Liver (tissue), 9 donors: ENCODE measurements around the gene THBS3. TPM values are rescaled to one million over a fixed set of nuclear protein-coding genes. Genes with fewer than 3 reads are reported as not detected.

Experiments used
- DNase-seq: peaks from one replicate; pipeline ENCODE4 v3.0.0-alpha.2; 2017; ENCODE audit warnings: low spot score
- H3K27ac ChIP-seq, 2 donors: one replicate each; pipeline ENCODE4 v1.7.0; 2013; ENCODE audit warnings: inconsistent platforms in 2 of 2, low read length in 2 of 2, control low read depth in 1 of 2, low read depth in 1 of 2, mild to moderate bottlenecking in 1 of 2
- H3K27me3 ChIP-seq, 4 donors: one replicate each; pipeline versions ENCODE4 v1.6.1 to v1.7.0; 2013; ENCODE audit warnings: low read length in 3 of 4, inconsistent platforms in 1 of 4, mild to moderate bottlenecking in 1 of 4, moderate library complexity in 1 of 4; ENCODE audit not compliant: control insufficient read depth in 4 of 4, insufficient read depth in 4 of 4
- H3K36me3 ChIP-seq, 4 donors: one replicate each; pipeline versions ENCODE4 v1.6.1 to v1.7.0; 2013; ENCODE audit warnings: low read length in 3 of 4, mild to moderate bottlenecking in 3 of 4, low read depth in 1 of 4, moderate library complexity in 1 of 4; ENCODE audit not compliant: control insufficient read depth in 4 of 4, insufficient read depth in 3 of 4
- H3K4me1 ChIP-seq, 4 donors: one replicate each; pipeline versions ENCODE4 v1.6.1 to v1.7.0; 2013; ENCODE audit warnings: low read length in 3 of 4, mild to moderate bottlenecking in 3 of 4, moderate library complexity in 1 of 4; ENCODE audit not compliant: control insufficient read depth in 4 of 4, insufficient read depth in 4 of 4
- H3K4me3 ChIP-seq, 3 donors: one replicate each; pipeline versions ENCODE4 v1.6.1 to v1.7.0; 2013; ENCODE audit warnings: low read length in 3 of 3, control low read depth in 1 of 3, low read depth in 1 of 3, mild to moderate bottlenecking in 1 of 3
- H3K9ac ChIP-seq, 2 donors: one replicate each; pipeline ENCODE4 v1.7.0; 2013; ENCODE audit warnings: low read length in 2 of 2, mild to moderate bottlenecking in 2 of 2, moderate library complexity in 2 of 2, control low read depth in 1 of 2, low read depth in 1 of 2
- H3K9me3 ChIP-seq, 4 donors: one replicate each; pipeline versions ENCODE4 v1.6.1 to v1.7.0; 2013; ENCODE audit warnings: low read length in 3 of 4; ENCODE audit not compliant: control insufficient read depth in 4 of 4
- EGR1 ChIP-seq, 2 donors: IDR thresholded peaks; 2 replicates each; pipeline ENCODE4 v1.6.1; 2016 to 2018; ENCODE audit warnings: antibody characterized with exemption in 2 of 2, low read depth in 2 of 2
- FOXA1 ChIP-seq: IDR thresholded peaks from 2 replicates; pipeline ENCODE4 v1.6.1; 2016; ENCODE audit warnings: antibody characterized with exemption
- FOXA2 ChIP-seq: IDR thresholded peaks from 2 replicates; pipeline ENCODE4 v1.6.1; 2016; ENCODE audit warnings: antibody characterized with exemption
- GABPA ChIP-seq, 2 donors: IDR thresholded peaks in 1 of 2; conservative IDR thresholded peaks in 1 of 2; 2 replicates each; pipeline ENCODE4 v1.6.1; 2016; ENCODE audit warnings: antibody characterized with exemption in 2 of 2, mild to moderate bottlenecking in 1 of 2, moderate library complexity in 1 of 2
- HNF4A ChIP-seq, 2 donors: conservative IDR thresholded peaks; 2 replicates each; pipeline ENCODE4 v1.6.1; 2016; ENCODE audit warnings: antibody characterized with exemption in 2 of 2, mild to moderate bottlenecking in 2 of 2
- JUND ChIP-seq, 2 donors: IDR thresholded peaks; 2 replicates each; pipeline ENCODE4 v1.6.1; 2016; ENCODE audit warnings: antibody characterized with exemption in 2 of 2
- NR2F2 ChIP-seq: IDR thresholded peaks from 2 replicates; pipeline ENCODE4 v1.6.1; 2016; ENCODE audit warnings: antibody characterized with exemption
- RAD21 ChIP-seq, 2 donors: IDR thresholded peaks; 2 replicates each; pipeline ENCODE4 v1.6.1; 2016; ENCODE audit warnings: antibody characterized with exemption in 2 of 2, mild to moderate bottlenecking in 2 of 2
- RXRA ChIP-seq, 2 donors: IDR thresholded peaks; 2 replicates each; pipeline ENCODE4 v1.6.1; 2017 to 2018; ENCODE audit warnings: antibody characterized with exemption in 2 of 2, mild to moderate bottlenecking in 1 of 2
- SP1 ChIP-seq: IDR thresholded peaks from 2 replicates; pipeline ENCODE4 v1.6.1; 2018; ENCODE audit warnings: antibody characterized with exemption, mild to moderate bottlenecking
- TAF1 ChIP-seq: conservative IDR thresholded peaks from 2 replicates; pipeline ENCODE4 v1.6.1; 2016; ENCODE audit warnings: antibody characterized with exemption, mild to moderate bottlenecking
- YY1 ChIP-seq: IDR thresholded peaks from 2 replicates; pipeline ENCODE4 v1.6.1; 2016; ENCODE audit warnings: antibody characterized with exemption, mild to moderate bottlenecking
- WGBS: extraction: QIAGEN DNeasy Blood & Tissue Kit; methylation state at CpG from one replicate; pipeline ENCODE4 v1.1.7; 2013; 5-methylcytosine and 5-hydroxymethylcytosine counted together
- polyA plus RNA-seq, 2 donors: library from polyadenylated mRNA; stranded (reverse) in 1 of 2; unstranded in 1 of 2; fragments of 200-250 nt in 1 of 2; fragments of >200 nt in 1 of 2; fragmentation: Nextera tagmentation in 1 of 2; extraction: Ambion mirVana in 1 of 2; gene quantifications; one replicate each; pipeline versions ENCODE4 v1.2.1 to v1.2.3, GENCODE V29; 2013 to 2015
- total RNA-seq, 2 donors: library from RNA; depleted of rRNA; stranded (reverse); fragments of >200 nt; gene quantifications; one replicate each; pipeline ENCODE4 v1.2.3, GENCODE V29; 2014
- TF ChIP-seq, protein P1 (sequence below): IDR thresholded peaks from 2 replicates; pipeline ENCODE4 v1.6.1; 2016; ENCODE audit warnings: antibody characterized with exemption
- TF ChIP-seq, protein P2 (sequence below): fragments of 150-350 bp; IDR thresholded peaks from 2 replicates; pipeline ENCODE4 v1.5.1; 2017; ENCODE audit warnings: improper control_type of control experiment, low read depth, low read length; ENCODE audit not compliant: missing input control
- TF ChIP-seq, protein P3 (sequence below): IDR thresholded peaks from 2 replicates; pipeline ENCODE4 v1.6.1; 2016; ENCODE audit warnings: antibody characterized with exemption
- TF ChIP-seq, protein P4 (sequence below): IDR thresholded peaks from 2 replicates; pipeline ENCODE4 v1.6.1; 2016; ENCODE audit warnings: antibody characterized with exemption
- donor health status: healthy.
- donor health status: healthy.
- donor health status: healthy.
- donor health status: healthy.
- donor health status: healthy.

The THBS3 gene
- total and polyA plus RNA-seq, 4 donors, result 3.1 to 6.9 (median 4.2) TPM

DNA sequence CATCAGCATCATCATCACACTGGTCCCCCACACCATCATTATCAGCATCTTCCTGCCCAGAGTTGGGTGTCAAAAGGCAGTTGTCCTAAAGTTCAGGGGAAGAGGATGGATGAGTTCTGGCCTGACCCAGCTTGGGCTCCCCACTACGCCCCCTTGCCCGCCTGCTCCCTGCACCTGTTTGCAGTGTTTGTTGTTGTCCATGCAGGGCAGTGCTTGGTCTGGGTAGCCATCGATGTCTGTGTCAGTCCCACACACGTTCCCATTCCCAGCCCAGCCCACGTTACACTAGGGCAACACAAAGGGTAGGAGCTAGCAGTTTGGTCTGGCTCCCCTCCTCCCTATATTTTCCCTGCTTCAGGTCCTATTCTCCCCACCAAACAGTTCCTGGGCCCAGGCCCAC lies 6.8 kb downstream of the THBS3 start:
- H3K4me3 ChIP-seq, result no peak overlapping the region
- peaks cover 0 to 5% (median 0%) of the 10 kb centered on the region in 4 donors for H3K36me3 ChIP-seq
- H3K9me3 ChIP-seq, result no peaks in the 10 kb centered on the region
- H3K9ac ChIP-seq, result no peak overlapping the region
- H3K27ac ChIP-seq, result no peak overlapping the region
- no peaks in the 10 kb centered on the region for H3K4me1 ChIP-seq
- 93% methylated on average over 5 of the region's 5 CpGs for WGBS
- no peaks in the 10 kb centered on the region for H3K27me3 ChIP-seq
- TF ChIP-seq, protein P1, sequence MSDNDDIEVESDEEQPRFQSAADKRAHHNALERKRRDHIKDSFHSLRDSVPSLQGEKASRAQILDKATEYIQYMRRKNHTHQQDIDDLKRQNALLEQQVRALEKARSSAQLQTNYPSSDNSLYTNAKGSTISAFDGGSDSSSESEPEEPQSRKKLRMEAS, result no peak
- TF ChIP-seq EGR1 (IDR thresholded peaks at IDR 0.05; ENCODE audit: low read depth in 2 of 2) (no peak), YY1 (no peak), NR2F2 (no peak), SP1 (no peak), RAD21 (IDR thresholded peaks at IDR 0.05) (no peak)
- TF ChIP-seq, protein P2, sequence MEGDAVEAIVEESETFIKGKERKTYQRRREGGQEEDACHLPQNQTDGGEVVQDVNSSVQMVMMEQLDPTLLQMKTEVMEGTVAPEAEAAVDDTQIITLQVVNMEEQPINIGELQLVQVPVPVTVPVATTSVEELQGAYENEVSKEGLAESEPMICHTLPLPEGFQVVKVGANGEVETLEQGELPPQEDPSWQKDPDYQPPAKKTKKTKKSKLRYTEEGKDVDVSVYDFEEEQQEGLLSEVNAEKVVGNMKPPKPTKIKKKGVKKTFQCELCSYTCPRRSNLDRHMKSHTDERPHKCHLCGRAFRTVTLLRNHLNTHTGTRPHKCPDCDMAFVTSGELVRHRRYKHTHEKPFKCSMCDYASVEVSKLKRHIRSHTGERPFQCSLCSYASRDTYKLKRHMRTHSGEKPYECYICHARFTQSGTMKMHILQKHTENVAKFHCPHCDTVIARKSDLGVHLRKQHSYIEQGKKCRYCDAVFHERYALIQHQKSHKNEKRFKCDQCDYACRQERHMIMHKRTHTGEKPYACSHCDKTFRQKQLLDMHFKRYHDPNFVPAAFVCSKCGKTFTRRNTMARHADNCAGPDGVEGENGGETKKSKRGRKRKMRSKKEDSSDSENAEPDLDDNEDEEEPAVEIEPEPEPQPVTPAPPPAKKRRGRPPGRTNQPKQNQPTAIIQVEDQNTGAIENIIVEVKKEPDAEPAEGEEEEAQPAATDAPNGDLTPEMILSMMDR, result no peak
- TF ChIP-seq, protein P3, sequence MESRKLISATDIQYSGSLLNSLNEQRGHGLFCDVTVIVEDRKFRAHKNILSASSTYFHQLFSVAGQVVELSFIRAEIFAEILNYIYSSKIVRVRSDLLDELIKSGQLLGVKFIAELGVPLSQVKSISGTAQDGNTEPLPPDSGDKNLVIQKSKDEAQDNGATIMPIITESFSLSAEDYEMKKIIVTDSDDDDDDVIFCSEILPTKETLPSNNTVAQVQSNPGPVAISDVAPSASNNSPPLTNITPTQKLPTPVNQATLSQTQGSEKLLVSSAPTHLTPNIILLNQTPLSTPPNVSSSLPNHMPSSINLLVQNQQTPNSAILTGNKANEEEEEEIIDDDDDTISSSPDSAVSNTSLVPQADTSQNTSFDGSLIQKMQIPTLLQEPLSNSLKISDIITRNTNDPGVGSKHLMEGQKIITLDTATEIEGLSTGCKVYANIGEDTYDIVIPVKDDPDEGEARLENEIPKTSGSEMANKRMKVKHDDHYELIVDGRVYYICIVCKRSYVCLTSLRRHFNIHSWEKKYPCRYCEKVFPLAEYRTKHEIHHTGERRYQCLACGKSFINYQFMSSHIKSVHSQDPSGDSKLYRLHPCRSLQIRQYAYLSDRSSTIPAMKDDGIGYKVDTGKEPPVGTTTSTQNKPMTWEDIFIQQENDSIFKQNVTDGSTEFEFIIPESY, result no peak
- no peak for DNase-seq

DNA sequence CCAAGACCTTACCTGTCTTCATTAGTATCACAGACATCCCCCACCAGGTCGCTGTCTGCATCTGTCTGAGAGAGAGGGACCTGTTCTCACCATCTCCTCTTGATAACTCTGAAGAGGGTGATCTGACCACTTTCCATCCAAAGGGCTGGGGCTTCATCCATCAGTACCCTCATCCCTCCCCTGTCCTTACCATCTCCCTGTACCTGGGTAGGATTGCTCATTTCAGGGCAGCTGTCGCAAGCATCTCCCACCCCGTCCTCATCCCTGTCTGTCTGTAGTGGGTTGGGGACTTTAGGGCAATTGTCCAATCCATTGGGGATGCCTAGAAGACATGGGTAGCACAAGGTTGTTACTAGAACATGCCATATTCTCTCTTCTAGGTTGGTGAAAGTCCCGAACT lies 7.9 kb downstream of the THBS3 start:
- no peak for TF ChIP-seq EGR1 (IDR thresholded peaks at IDR 0.05; ENCODE audit: low read depth in 2 of 2)
- TF ChIP-seq FOXA1, result no peak
- TF ChIP-seq, protein P1, result no peak
- TF ChIP-seq, protein P4, sequence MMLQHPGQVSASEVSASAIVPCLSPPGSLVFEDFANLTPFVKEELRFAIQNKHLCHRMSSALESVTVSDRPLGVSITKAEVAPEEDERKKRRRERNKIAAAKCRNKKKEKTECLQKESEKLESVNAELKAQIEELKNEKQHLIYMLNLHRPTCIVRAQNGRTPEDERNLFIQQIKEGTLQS, result no peak
- no peaks in the 10 kb centered on the region for H3K9me3 ChIP-seq
- H3K27me3 ChIP-seq, result no peaks in the 10 kb centered on the region
- no peak for DNase-seq
- H3K9ac ChIP-seq, result no peak overlapping the region
- H3K4me1 ChIP-seq, result peaks cover 0 to 2% (median 0%) of the 10 kb centered on the region in 4 donors
- peaks cover 0 to 5% (median 0%) of the 10 kb centered on the region in 4 donors for H3K36me3 ChIP-seq
- H3K27ac ChIP-seq, result no peak overlapping the region
- H3K4me3 ChIP-seq, result no peak overlapping the region
- WGBS, result 89% methylated on average over 4 of the region's 4 CpGs

DNA sequence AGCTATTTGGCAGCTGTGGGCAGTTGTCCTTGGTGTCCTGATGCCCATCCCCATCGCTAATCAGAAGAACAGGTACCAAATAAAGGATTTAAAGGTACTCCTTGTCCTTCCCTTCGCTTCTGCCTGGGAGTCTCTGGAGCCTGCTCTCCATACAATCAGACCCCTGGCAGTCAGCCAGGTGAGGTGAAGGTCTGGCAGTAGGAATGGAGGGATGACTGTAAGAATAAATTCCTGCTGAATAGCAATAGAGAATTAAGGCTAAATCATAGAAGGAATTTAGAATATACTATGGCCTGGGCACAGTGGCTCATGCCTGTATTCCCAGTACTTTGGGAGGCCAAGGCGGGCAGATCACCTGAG lies 9.2 kb downstream of the THBS3 start:
- DNase-seq, result no peak
- Histone ChIP-seq H3K4me3 (no peak overlapping the region), H3K27ac (no peak overlapping the region), H3K36me3 (peaks cover 0 to 5% (median 0%) of the 10 kb centered on the region in 4 donors), H3K27me3 (peaks cover 0 to 4% (median 0%) of the 10 kb centered on the region in 4 donors), H3K9ac (no peak overlapping the region), H3K4me1 (peaks cover 5 to 14% (median 8%) of the 10 kb centered on the region in 4 donors), H3K9me3 (no peaks in the 10 kb centered on the region)
- WGBS, result 97% methylated on average over 3 of the region's 3 CpGs
- TF ChIP-seq NR2F2, result no peak
- TF ChIP-seq SP1, result no peak
- TF ChIP-seq TAF1, result no peak
- no peak for TF ChIP-seq GABPA (IDR thresholded peaks at IDR 0.05 in 1 of 2, conservative IDR thresholded peaks at IDR 0.05 in 1 of 2)
- no peak for TF ChIP-seq RXRA (IDR thresholded peaks at IDR 0.05)
- no peak for TF ChIP-seq FOXA1
- TF ChIP-seq, protein P1, result no peak
- no peak for TF ChIP-seq HNF4A (conservative IDR thresholded peaks at IDR 0.05)
- TF ChIP-seq FOXA2, result no peak
- TF ChIP-seq, protein P3, result no peak
- TF ChIP-seq, protein P2, result no peak
- no peak for TF ChIP-seq RAD21 (IDR thresholded peaks at IDR 0.05)
- TF ChIP-seq JUND (IDR thresholded peaks at IDR 0.05), result no peak
